ENCODE data around the gene ROBO4.
A peak's percentile ranks its signal among the peaks of the same experiment; 100 is the strongest.

Gene ROBO4

GRCh38 chr11:124859171-124859570 lies 38.5 kb downstream of the ROBO4 start:
- Histone ChIP-seq H3K4me1 (no peaks in the 10 kb centered on the region), H3K4me3 (no peak overlapping the region), H3K27me3 (peaks cover 32 to 49% (median 39%) of the 10 kb centered on the region in 11 experiments), H3K27ac (no peak overlapping the region), H3K9me3 (replicated peaks in 1 of 11) (peaks cover 0 to 5% (median 0%) of the 10 kb centered on the region in 11 experiments; a peak in 1 of 22 replicates), H4K20me1 (peaks cover 0 to 2% (median 0%) of the 10 kb centered on the region in 11 experiments; a peak in 4 of 22 replicates), H3K36me3 (no peaks in the 10 kb centered on the region), H3K9ac (no peak overlapping the region), H3K4me2 (no peak overlapping the region)
- TF ChIP-seq Cebpa-rat (IDR thresholded peaks at IDR 0.05) = no peak

GRCh38 chr11:124846070-124846673 lies 51.5 kb downstream of the ROBO4 start:
- Histone ChIP-seq H3K4me2 (no peak overlapping the region), H3K4me1 (no peaks in the 10 kb centered on the region; a peak in 1 of 20 replicates), H4K20me1 (peaks cover 0 to 14% (median 7%) of the 10 kb centered on the region in 11 experiments; a peak in 8 of 22 replicates), H3K36me3 (no peaks in the 10 kb centered on the region), H3K27ac (no peak overlapping the region), H3K9ac (no peak overlapping the region), H3K27me3 (peaks cover 71 to 92% (median 87%) of the 10 kb centered on the region in 11 experiments), H3K4me3 (no peak overlapping the region), H3K9me3 (replicated peaks in 1 of 11) (peaks cover 0 to 13% (median 5%) of the 10 kb centered on the region in 11 experiments; a peak in 5 of 22 replicates)
- no peak for TF ChIP-seq Cebpa-rat (IDR thresholded peaks at IDR 0.05)

DNA sequence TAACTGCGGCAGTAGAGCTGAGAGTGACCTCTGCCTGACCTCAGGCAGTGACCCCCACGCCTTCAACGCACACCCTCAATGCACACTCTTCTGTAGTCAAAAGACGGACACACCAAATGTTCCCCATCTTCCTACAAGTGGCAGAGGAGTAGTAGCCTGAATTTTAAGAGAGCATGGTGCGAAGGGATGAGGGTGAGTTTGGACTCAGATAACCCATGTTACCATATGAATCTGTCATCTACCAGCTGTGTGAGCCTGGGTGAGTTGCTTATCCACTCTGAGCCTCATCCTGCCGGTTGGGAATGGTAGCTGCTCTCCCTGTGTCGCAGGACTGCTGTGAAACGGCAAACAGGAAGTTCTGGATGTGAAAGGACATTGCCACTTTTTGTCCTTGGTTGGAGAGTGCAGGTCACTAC lies 53.0 kb downstream of the ROBO4 start:
- Histone ChIP-seq H3K4me2 (no peak overlapping the region), H3K27me3 (peaks cover 86 to 100% (median 100%) of the 10 kb centered on the region in 11 experiments)

DNA sequence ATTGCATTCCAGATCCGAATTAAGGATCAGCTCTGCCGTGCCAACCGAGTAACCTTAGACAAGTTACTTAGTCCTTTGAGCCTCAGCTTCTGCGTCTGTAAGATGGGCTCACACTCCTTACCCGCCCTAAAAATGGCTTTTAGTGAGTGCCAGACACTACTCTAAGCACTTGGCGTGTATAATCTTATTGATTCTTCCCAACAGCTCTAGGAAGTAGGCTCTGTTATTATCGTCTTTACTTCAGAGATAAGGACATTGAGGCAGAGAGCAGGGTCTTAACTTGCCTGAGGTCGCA lies 54.1 kb downstream of the ROBO4 start:
- H3K9ac ChIP-seq = no peak overlapping the region
- H3K27ac ChIP-seq = no peak overlapping the region
- TF ChIP-seq Cebpa-rat (IDR thresholded peaks at IDR 0.05) = no peak
- H3K9me3 ChIP-seq (replicated peaks in 1 of 11) = peaks cover 0 to 18% (median 5%) of the 10 kb centered on the region in 11 experiments; a peak in 7 of 22 replicates
- peaks cover 5 to 10% (median 7%) of the 10 kb centered on the region in 10 experiments; a peak in 11 of 20 replicates for H3K4me1 ChIP-seq
- peaks cover 0 to 29% (median 12%) of the 10 kb centered on the region in 11 experiments; a peak in 13 of 22 replicates for H4K20me1 ChIP-seq
- no peak overlapping the region for H3K4me3 ChIP-seq
- no peaks in the 10 kb centered on the region for H3K36me3 ChIP-seq
- H3K4me2 ChIP-seq = no peak overlapping the region
- peaks cover 91 to 100% (median 100%) of the 10 kb centered on the region in 11 experiments for H3K27me3 ChIP-seq

More for the DNA sequence above, 53.0 kb downstream of the ROBO4 start:
- Histone ChIP-seq H3K9ac (no peak overlapping the region), H3K4me1 (peaks cover 0 to 2% (median 0%) of the 10 kb centered on the region in 10 experiments; a peak in 4 of 20 replicates), H3K4me3 (no peak overlapping the region), H3K9me3 (replicated peaks in 1 of 11) (peaks cover 0 to 17% (median 5%) of the 10 kb centered on the region in 11 experiments; a peak in 7 of 22 replicates), H4K20me1 (peaks cover 0 to 18% (median 7%) of the 10 kb centered on the region in 11 experiments; a peak in 11 of 22 replicates), H3K36me3 (no peaks in the 10 kb centered on the region), H3K27ac (no peak overlapping the region)
- no peak for TF ChIP-seq Cebpa-rat (IDR thresholded peaks at IDR 0.05)

DNA sequence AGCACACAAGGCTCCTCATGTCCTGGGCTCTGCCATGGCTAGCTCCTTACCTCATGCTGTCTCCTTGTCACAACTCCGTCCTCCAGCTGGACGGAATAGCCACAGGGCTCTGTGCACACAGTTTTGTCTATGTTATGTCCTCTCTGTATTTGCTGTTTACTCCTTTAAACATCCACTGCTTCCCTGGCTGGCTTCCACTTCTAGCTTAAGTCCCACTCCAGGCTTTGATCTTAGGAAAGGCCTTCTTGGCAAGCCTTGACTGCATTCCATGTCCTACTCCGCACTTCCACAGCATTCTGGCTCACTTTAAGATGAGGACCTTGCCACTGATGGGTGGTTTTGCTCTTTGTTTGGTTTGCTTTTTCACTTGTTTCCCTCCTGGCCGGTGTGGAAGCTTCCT lies 55.4 kb downstream of the ROBO4 start:
- H3K36me3 ChIP-seq = no peaks in the 10 kb centered on the region
- peaks cover 0 to 38% (median 14%) of the 10 kb centered on the region in 11 experiments; a peak in 13 of 22 replicates for H4K20me1 ChIP-seq
- no peak overlapping the region for H3K4me2 ChIP-seq
- 0 out of 20 replicates have a peak overlapping the region, but pooled peaks of 1 of the 10 experiments have one; percentile 4 for H3K4me3 ChIP-seq
- H3K4me1 ChIP-seq = peaks cover 5 to 10% (median 7%) of the 10 kb centered on the region in 10 experiments; a peak in 11 of 20 replicates
- H3K9ac ChIP-seq = no peak overlapping the region
- H3K27ac ChIP-seq = no peak overlapping the region
- peaks cover 0 to 18% (median 5%) of the 10 kb centered on the region in 11 experiments; a peak in 7 of 22 replicates for H3K9me3 ChIP-seq (replicated peaks in 1 of 11)
- H3K27me3 ChIP-seq = peaks cover 98 to 100% (median 100%) of the 10 kb centered on the region in 11 experiments
- TF ChIP-seq Cebpa-rat (IDR thresholded peaks at IDR 0.05) = no peak

- TF ChIP-seq Cebpa-rat (IDR thresholded peaks at IDR 0.05) = no peak
- Histone ChIP-seq H3K4me3 (0 out of 20 replicates have a peak overlapping the region, but pooled peaks of 1 of the 10 experiments have one; percentile 4), H3K27ac (no peak overlapping the region), H3K9me3 (replicated peaks in 1 of 11) (peaks cover 0 to 18% (median 5%) of the 10 kb centered on the region in 11 experiments; a peak in 7 of 22 replicates), H3K9ac (no peak overlapping the region), H3K36me3 (no peaks in the 10 kb centered on the region), H3K27me3 (peaks cover 93 to 99% (median 98%) of the 10 kb centered on the region in 11 experiments), H3K4me1 (peaks cover 5 to 12% (median 7%) of the 10 kb centered on the region in 10 experiments; a peak in 11 of 20 replicates), H3K4me2 (no peak overlapping the region), H4K20me1 (peaks cover 0 to 38% (median 14%) of the 10 kb centered on the region in 11 experiments; a peak in 13 of 22 replicates)
Measured at GRCh38 chr11:124841840-124842239, 55.8 kb downstream of the ROBO4 start.

DNA sequence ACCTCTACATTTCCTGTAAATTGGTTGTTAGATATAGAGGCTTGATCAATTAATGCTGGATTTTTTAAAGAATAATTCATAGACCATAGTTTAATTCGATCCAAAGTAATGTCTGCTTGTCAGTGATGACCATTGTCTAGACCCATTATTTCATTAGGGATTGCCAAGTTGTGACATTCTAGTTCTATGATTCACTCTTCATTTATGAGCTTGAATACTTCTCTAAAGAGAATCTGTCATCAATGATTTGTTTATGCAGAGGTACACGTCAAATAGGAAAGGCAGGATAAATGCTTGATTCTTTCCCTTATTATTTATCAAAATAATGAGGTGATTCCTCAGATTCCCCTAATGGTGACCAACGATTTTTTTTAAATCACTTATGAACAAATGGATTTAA lies 56.5 kb downstream of the ROBO4 start:
- no peak for TF ChIP-seq Cebpa-rat (IDR thresholded peaks at IDR 0.05)
- Histone ChIP-seq H3K9me3 (replicated peaks in 1 of 11) (peaks cover 0 to 18% (median 5%) of the 10 kb centered on the region in 11 experiments; a peak in 7 of 22 replicates), H3K36me3 (no peaks in the 10 kb centered on the region), H3K9ac (no peak overlapping the region), H3K27me3 (peaks cover 90 to 97% (median 92%) of the 10 kb centered on the region in 11 experiments), H4K20me1 (peaks cover 0 to 38% (median 14%) of the 10 kb centered on the region in 11 experiments; a peak in 13 of 22 replicates), H3K27ac (no peak overlapping the region), H3K4me2 (no peak overlapping the region), H3K4me3 (no peak overlapping the region), H3K4me1 (peaks cover 5 to 14% (median 10%) of the 10 kb centered on the region in 10 experiments; a peak in 11 of 20 replicates)

DNA sequence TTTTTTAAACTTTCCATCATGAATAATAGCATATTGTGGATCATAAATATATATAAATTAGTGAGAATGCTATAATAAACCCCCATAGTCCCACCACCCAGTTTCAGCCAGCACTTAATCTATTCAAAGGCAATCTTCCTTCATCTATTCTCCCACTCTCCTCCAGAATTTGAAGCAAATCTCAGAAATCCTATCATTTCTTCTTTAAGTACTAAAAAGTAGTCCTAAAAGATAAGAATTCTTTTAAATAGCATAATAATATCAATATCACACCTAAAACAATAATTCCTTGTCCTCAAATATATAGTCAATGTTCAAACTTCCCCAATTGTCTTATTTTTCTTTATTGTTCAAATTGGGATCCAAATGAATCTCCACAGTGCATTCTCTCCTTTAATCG lies 57.0 kb downstream of the ROBO4 start:
- no peak for TF ChIP-seq Cebpa-rat (IDR thresholded peaks at IDR 0.05)
- Histone ChIP-seq H3K27ac (no peak overlapping the region), H3K4me2 (no peak overlapping the region), H3K4me1 (peaks cover 5 to 15% (median 10%) of the 10 kb centered on the region in 10 experiments; a peak in 11 of 20 replicates), H3K27me3 (peaks cover 86 to 97% (median 90%) of the 10 kb centered on the region in 11 experiments), H3K9ac (no peak overlapping the region), H4K20me1 (peaks cover 0 to 38% (median 14%) of the 10 kb centered on the region in 11 experiments; a peak in 13 of 22 replicates), H3K4me3 (no peak overlapping the region), H3K36me3 (no peaks in the 10 kb centered on the region), H3K9me3 (replicated peaks in 1 of 11) (peaks cover 0 to 18% (median 5%) of the 10 kb centered on the region in 11 experiments; a peak in 7 of 22 replicates)

Measured in BLaER1 treated with 17β-estradiol and CSF1 and Interleukin-3, amounts not matched to agents 10 nM and 100 nM (cell line).